Choroid plexus epithelial cell (primary cell): ENCODE measurements around the gene ODC1.

ENCODE experiments used
- DNase-seq: peaks from one replicate; pipeline ENCODE4 v3.0.0-alpha.2; 2010; ENCODE audit warnings: low read depth
- H3K4me3 ChIP-seq: 2 replicates; pipeline ENCODE4 v1.5.1; 2011; ENCODE audit warnings: low read depth, mild to moderate bottlenecking, control low read depth, low read length, moderate library complexity
- CTCF ChIP-seq: conservative IDR thresholded peaks from 2 replicates; pipeline ENCODE4 v1.5.1; 2011; ENCODE audit warnings: low read depth, mild to moderate bottlenecking, control low read depth, inconsistent platforms, low read length, moderate library complexity

ODC1 gene

GRCh38 chr2:10482913-10483312 lies 34.8 kb upstream of the ODC1 start:
- no peak for DNase-seq
- H3K4me3 ChIP-seq: no peak overlapping the region
- TF ChIP-seq CTCF: no peak

- no peak for TF ChIP-seq CTCF
- no peak for DNase-seq
- H3K4me3 ChIP-seq: no peak overlapping the region
Measured at GRCh38 chr2:10482460-10482859, 34.3 kb upstream of the ODC1 start.

GRCh38 chr2:10481666-10482157 lies 33.6 kb upstream of the ODC1 start:
- no peak for DNase-seq
- H3K4me3 ChIP-seq: no peak overlapping the region
- TF ChIP-seq CTCF: no peak

- no peak for DNase-seq
- no peak for TF ChIP-seq CTCF
- no peak overlapping the region for H3K4me3 ChIP-seq
Measured at GRCh38 chr2:10481055-10481665, 33.0 kb upstream of the ODC1 start.

- no peak for TF ChIP-seq CTCF
- no peak for DNase-seq
- H3K4me3 ChIP-seq: no peak overlapping the region
Measured at GRCh38 chr2:10480359-10480949, 32.3 kb upstream of the ODC1 start.

- TF ChIP-seq CTCF: no peak
- H3K4me3 ChIP-seq: no peak overlapping the region
- DNase-seq: no peak
Measured at GRCh38 chr2:10478916-10479315, 30.8 kb upstream of the ODC1 start.

- DNase-seq: no peak
- no peak overlapping the region for H3K4me3 ChIP-seq
- no peak for TF ChIP-seq CTCF
Measured at GRCh38 chr2:10478298-10478625, 30.1 kb upstream of the ODC1 start.
